ENCODE results near the gene POLR2J.
A peak's percentile ranks its signal among the peaks of the same experiment; 100 is the strongest.

The POLR2J gene

GRCh38 chr7:102429141-102429899 is 49.4 kb downstream of the POLR2J start:
- TF ChIP-seq, protein P1, sequence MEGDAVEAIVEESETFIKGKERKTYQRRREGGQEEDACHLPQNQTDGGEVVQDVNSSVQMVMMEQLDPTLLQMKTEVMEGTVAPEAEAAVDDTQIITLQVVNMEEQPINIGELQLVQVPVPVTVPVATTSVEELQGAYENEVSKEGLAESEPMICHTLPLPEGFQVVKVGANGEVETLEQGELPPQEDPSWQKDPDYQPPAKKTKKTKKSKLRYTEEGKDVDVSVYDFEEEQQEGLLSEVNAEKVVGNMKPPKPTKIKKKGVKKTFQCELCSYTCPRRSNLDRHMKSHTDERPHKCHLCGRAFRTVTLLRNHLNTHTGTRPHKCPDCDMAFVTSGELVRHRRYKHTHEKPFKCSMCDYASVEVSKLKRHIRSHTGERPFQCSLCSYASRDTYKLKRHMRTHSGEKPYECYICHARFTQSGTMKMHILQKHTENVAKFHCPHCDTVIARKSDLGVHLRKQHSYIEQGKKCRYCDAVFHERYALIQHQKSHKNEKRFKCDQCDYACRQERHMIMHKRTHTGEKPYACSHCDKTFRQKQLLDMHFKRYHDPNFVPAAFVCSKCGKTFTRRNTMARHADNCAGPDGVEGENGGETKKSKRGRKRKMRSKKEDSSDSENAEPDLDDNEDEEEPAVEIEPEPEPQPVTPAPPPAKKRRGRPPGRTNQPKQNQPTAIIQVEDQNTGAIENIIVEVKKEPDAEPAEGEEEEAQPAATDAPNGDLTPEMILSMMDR (IDR thresholded peaks at IDR 0.05), result no peak
- H3K27ac ChIP-seq, result peak overlapping the region; percentile 99
- no peaks in the 10 kb centered on the region for H3K9me3 ChIP-seq
- no peaks in the 10 kb centered on the region for H3K36me3 ChIP-seq
- peaks cover 88 to 90% of the 10 kb centered on the region in 2 experiments for H3K4me1 ChIP-seq (ENCODE audit: control insufficient read depth in 1 of 2, insufficient read depth in 1 of 2, low read depth in 1 of 2, low read length in 1 of 2)
- no peaks in the 10 kb centered on the region for H3K27me3 ChIP-seq
- peak overlapping the region; percentile 88 to 95 for H3K4me3 ChIP-seq (ENCODE audit: low read depth in 1 of 2, low read length in 1 of 2)

DNA sequence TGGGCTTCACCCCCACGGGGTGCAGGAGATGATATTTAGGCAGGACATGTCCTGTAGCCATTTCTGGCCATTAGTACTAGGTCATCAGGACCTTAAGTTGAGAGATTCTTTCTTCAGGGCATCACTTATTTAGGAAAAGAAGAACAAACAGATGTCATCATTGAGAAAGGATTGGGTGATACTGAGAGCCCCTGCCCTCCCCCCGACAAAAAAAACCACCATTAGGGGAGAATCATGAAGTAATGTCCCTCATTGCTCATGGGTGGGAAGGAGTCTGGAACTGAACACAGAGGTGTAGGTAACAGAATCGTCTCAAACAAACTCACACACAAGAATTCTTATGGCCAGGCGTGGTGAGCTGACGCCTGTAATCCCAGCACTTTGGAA is 51.7 kb downstream of the POLR2J start:
- peaks cover 90 to 91% of the 10 kb centered on the region in 2 experiments for H3K4me1 ChIP-seq (ENCODE audit: control insufficient read depth in 1 of 2, insufficient read depth in 1 of 2, low read depth in 1 of 2, low read length in 1 of 2)
- H3K36me3 ChIP-seq, result no peaks in the 10 kb centered on the region
- H3K9me3 ChIP-seq, result no peaks in the 10 kb centered on the region
- H3K27me3 ChIP-seq, result no peaks in the 10 kb centered on the region
- TF ChIP-seq, protein P1 (IDR thresholded peaks at IDR 0.05), result no peak
- peak overlapping the region; percentile 62 to 88 for H3K4me3 ChIP-seq (ENCODE audit: low read depth in 1 of 2, low read length in 1 of 2)
- peak overlapping the region; percentile 99 for H3K27ac ChIP-seq

DNA sequence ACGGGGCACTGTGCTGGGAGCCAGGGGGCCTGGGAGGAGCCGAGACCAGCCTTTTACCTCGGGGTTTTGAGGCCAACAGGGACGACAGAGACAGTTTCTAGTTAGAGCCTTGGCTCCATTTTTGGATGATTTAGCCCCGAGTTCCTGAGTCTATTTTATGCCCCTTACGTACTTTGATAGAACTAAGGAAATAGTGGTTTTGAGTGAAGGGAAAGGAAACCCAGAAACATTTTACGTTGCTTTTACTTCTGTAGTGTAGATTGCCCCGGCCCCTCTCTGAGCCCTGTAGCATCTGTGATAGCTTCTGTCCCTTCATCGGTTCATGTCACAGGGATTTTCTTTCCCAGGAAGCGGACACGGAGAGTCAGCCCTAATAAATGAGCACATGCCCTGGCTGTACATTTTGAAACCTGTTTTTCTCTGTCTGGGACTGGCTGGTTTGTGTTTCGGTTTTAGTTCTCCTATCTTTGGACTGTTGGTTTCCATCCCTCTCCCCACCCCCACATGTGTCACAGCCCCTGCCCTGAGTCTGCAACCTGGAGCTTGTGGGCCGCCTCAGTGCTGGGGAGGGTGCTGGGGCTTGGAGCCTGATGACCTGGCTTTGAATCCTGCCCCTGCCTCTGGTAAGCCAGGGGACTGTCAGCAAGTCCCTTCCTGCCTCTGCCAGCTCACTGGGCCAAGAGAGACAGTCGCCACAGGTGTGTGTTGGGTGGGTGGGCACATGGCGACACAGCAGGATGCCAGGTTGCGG is 52.3 kb downstream of the POLR2J start:
- TF ChIP-seq, protein P1 (IDR thresholded peaks at IDR 0.05), result no peak
- Histone ChIP-seq H3K27ac (peak overlapping the region; percentile 99), H3K27me3 (no peaks in the 10 kb centered on the region), H3K36me3 (no peaks in the 10 kb centered on the region), H3K9me3 (no peaks in the 10 kb centered on the region), H3K4me3 (ENCODE audit: low read depth in 1 of 2, low read length in 1 of 2) (peak overlapping the region; percentile 62 to 88), H3K4me1 (ENCODE audit: control insufficient read depth in 1 of 2, insufficient read depth in 1 of 2, low read depth in 1 of 2, low read length in 1 of 2) (peaks cover 90 to 91% of the 10 kb centered on the region in 2 experiments)

- Histone ChIP-seq H3K27ac (peak overlapping the region; percentile 99), H3K9me3 (no peaks in the 10 kb centered on the region), H3K4me1 (ENCODE audit: control insufficient read depth in 1 of 2, insufficient read depth in 1 of 2, low read depth in 1 of 2, low read length in 1 of 2) (peaks cover 90 to 91% of the 10 kb centered on the region in 2 experiments), H3K36me3 (no peaks in the 10 kb centered on the region), H3K27me3 (no peaks in the 10 kb centered on the region), H3K4me3 (ENCODE audit: low read depth in 1 of 2, low read length in 1 of 2) (peak overlapping the region; percentile 62 to 88)
- TF ChIP-seq, protein P1 (IDR thresholded peaks at IDR 0.05), result peak; percentile 20
Observed at GRCh38 chr7:102425639-102426267, 53.0 kb downstream of the POLR2J start.

- Histone ChIP-seq H3K27ac (peak overlapping the region; percentile 99), H3K4me1 (ENCODE audit: control insufficient read depth in 1 of 2, insufficient read depth in 1 of 2, low read depth in 1 of 2, low read length in 1 of 2) (peaks cover 90 to 91% of the 10 kb centered on the region in 2 experiments), H3K4me3 (ENCODE audit: low read depth in 1 of 2, low read length in 1 of 2) (peak overlapping the region; percentile 62 to 88), H3K27me3 (no peaks in the 10 kb centered on the region), H3K9me3 (no peaks in the 10 kb centered on the region), H3K36me3 (no peaks in the 10 kb centered on the region)
- TF ChIP-seq, protein P1 (IDR thresholded peaks at IDR 0.05), result no peak
Observed at GRCh38 chr7:102424787-102425218, 53.9 kb downstream of the POLR2J start.

Data from neutrophil (primary cell).